Mucosa of descending colon (tissue), 3 donors: ENCODE data around the gene PPA1. TPM values are rescaled to one million over a fixed set of nuclear protein-coding genes. Genes with fewer than 3 reads are reported as not detected.
A peak's percentile ranks its signal among the peaks of the same experiment; 100 is the strongest.
"Not testable (repeated sequence)": the region's sequence is repeated elsewhere in the genome, so short reads cannot be mapped to it uniquely, and the experiment has no call there.

Experiments
- ATAC-seq: fragments of 200-7000 bp; cut with Tn5 transposase; one replicate; pipeline ENCODE4 v1.9.1; 2020; ENCODE audit warnings: mild to moderate bottlenecking, moderate library complexity
- DNase-seq, 3 donors: peaks; one replicate each; pipeline ENCODE4 v3.0.0-alpha.2; 2020
- H3K36me3 ChIP-seq: fragments of 200-600 bp; one replicate; pipeline ENCODE4 v1.8.0; 2021; ENCODE audit warnings: low read depth, mild to moderate bottlenecking
- H3K4me1 ChIP-seq: fragments of 200-600 bp; one replicate; pipeline ENCODE4 v1.8.0; 2021; ENCODE audit warnings: low read depth, mild to moderate bottlenecking
- H3K4me3 ChIP-seq: fragments of 200-600 bp; one replicate; pipeline ENCODE4 v1.8.0; 2021; ENCODE audit warnings: mild to moderate bottlenecking
- H3K9me3 ChIP-seq: fragments of 200-600 bp; one replicate; pipeline ENCODE4 v1.8.0; 2021; ENCODE audit warnings: mild to moderate bottlenecking
- intact Hi-C, 2 donors: fragments of 100-400 bp; cut with DNase I in 1 of 2; cut with micrococcal nuclease in 1 of 2; formaldehyde crosslinking; loops; one replicate each; pipeline versions ENCODE4 v1.11.0 to v1.11.1; 2022; cut with DNase I, micrococcal nuclease
- total RNA-seq, 3 donors: library from RNA; stranded (reverse); fragmentation: NEBNext Ultra II Directional in 2 of 3; extraction: Animal tissue kit (Norgen Biotek cat#: 25700) in 2 of 3; gene quantifications; one replicate each; pipeline versions ENCODE4 v1.2.1 to v1.2.4, GENCODE V29; 2021 to 2023
- TF ChIP-seq, protein P1 (sequence below): fragments of 200-600 bp; IDR thresholded peaks from one replicate; pipeline ENCODE4 v1.8.0; 2022; ENCODE audit warnings: antibody characterized with exemption, mild to moderate bottlenecking
- donor health status: DM: no; HTN: no; CAD: no; lungs with moderate emphysema.
- donor health status: DM: no; HTN: no; CAD: no.
- donor health status: DM: no; HTN: yes; CAD: no.

PPA1 gene
- total RNA-seq, 3 donors from 2014 or later = 97.1 to 166 (median 100) TPM

DNA sequence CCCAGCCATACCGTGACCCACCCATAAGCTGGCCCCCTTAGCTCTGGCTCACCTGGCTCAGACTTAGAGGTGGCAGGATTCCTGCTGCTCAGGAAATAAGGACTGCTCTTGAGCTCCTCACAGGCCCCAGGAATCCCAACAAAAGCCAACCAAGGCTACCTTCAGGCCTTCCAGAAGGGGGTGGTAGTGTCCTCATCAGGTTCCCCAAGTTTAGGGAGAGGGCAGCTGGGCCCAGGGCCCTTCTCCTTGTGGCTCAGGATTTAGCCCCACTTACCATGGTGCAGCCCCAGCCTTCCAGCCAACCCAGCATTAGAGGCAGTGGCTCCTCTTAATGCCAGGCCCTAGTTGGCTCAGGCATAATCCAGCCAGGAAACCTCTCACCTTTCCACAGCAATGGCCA is 27.0 kb upstream of the PPA1 start:
- Histone ChIP-seq H3K9me3 (no peaks in the 10 kb centered on the region), H3K36me3 (no peaks in the 10 kb centered on the region), H3K4me3 (no peak overlapping the region), H3K4me1 (peaks cover 11% of the 10 kb centered on the region)
- DNase-seq (no peak), ATAC-seq (no peak)
- TF ChIP-seq, protein P1, sequence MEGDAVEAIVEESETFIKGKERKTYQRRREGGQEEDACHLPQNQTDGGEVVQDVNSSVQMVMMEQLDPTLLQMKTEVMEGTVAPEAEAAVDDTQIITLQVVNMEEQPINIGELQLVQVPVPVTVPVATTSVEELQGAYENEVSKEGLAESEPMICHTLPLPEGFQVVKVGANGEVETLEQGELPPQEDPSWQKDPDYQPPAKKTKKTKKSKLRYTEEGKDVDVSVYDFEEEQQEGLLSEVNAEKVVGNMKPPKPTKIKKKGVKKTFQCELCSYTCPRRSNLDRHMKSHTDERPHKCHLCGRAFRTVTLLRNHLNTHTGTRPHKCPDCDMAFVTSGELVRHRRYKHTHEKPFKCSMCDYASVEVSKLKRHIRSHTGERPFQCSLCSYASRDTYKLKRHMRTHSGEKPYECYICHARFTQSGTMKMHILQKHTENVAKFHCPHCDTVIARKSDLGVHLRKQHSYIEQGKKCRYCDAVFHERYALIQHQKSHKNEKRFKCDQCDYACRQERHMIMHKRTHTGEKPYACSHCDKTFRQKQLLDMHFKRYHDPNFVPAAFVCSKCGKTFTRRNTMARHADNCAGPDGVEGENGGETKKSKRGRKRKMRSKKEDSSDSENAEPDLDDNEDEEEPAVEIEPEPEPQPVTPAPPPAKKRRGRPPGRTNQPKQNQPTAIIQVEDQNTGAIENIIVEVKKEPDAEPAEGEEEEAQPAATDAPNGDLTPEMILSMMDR = no peak
- intact Hi-C loops = no loop called here

DNA sequence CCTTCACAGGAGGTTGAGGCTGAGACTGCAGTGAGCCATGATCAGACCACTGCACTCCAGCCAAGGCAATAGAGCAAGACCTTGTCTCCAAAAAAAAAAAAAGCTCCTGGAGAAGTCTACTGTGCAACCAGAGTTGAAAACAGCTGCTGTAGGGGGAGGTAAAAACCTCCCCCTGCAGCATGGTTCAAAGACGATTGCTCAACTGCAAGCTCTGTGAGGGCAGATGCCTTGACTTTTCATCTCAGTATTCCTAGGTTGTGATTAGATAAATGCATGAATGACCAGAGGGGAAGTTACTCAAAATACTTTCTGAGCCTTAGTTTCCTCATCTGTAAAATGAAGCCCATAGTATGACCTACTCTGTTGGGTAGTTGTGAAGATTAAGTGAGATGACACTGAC is 25.0 kb upstream of the PPA1 start:
- Histone ChIP-seq H3K4me3 (no peak overlapping the region), H3K36me3 (no peaks in the 10 kb centered on the region), H3K4me1 (peaks cover 13% of the 10 kb centered on the region), H3K9me3 (no peaks in the 10 kb centered on the region)
- TF ChIP-seq, protein P1 = no peak
- DNase-seq (no peak), ATAC-seq (no peak)
- intact Hi-C loops = no loop called here

DNA sequence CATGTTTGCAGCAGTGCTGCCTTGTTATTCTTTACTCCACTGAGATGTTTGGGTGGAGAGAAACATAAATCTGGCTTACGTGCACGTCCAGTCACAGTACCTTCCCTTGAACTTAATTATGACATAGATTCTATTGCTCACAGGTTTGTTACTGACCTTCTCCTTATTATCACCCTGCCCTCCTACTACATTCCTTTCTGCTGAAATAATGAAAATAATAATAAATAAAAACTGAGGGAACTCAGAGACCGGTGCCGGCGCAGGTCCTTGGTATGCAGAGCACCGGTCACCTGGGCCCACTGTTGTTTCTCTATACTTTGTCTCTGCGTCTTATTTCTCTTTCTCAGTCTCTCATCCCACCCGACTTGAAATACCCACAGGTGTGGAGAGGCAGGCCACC is 24.6 kb upstream of the PPA1 start:
- ATAC-seq, intact Hi-C loops, H3K36me3 ChIP-seq, DNase-seq, H3K9me3 ChIP-seq, H3K4me3 ChIP-seq: not testable (repeated sequence)
- H3K4me1 ChIP-seq = peaks cover 13% of the 10 kb centered on the region

DNA sequence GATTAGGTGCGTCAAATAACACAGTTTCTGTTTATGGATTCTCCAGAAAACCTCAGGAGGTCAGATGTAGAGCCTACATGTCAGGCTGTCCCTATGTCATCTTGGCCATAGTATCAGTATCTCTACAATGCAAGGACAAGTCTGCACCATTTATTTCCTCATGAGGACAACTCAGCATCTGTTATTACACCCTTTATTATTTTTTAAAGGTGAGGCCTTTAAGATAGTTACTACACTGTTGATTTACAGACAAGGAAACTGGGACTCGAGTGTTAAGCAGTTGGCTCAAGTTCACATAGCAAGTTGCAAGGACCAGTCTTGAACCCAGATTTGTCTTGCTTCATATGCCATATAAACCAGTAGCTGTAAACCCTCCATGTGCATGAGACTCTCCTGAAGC is 23.2 kb upstream of the PPA1 start:
- H3K4me1 ChIP-seq = peaks cover 13% of the 10 kb centered on the region

DNA sequence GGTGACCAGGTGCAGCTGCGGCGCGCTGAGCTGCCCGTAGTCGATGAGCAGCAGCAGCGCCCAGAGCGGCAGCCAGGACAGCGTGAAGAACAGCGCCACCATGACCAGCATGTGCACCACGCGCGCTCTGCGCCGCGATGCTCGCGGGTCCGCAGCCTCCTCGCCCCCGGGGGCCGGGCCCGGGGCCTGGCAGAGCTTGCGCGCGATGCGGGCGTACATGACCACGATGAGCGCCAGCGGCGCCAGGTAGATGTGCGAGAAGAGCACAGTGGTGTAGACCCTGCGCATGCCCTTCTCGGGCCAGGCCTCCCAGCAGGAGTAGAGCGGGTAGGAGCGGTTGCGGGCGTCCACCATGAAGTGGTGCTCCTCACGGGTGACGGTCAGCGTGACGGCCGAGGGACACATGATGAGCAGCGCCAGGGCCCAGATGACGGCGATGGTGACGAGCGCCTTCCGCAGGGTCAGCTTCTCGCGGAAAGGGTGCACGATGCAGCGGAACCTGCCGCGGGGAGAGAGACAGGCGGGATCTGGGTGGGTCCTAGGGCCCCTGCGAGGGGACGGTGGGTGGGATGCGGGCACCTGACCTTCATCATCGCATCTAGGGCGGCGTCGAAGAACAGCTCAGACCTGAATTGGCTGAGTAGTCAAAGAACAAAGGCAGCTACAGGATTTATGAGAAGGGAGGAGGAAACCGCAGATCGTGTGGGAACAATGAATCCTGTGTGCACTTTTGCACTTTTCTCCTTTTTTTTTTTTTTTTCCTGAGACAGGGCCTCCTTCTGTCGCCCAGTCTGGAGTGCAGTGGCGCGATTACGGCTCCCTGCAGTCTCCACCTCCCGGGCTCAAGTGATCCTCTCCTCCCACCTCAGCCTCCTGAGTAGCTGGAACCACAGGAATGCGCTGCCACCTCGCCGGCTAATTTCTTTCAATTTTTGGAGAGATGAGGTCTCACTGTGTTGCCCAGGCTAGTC is 22.4 kb upstream of the PPA1 start:
- DNase-seq (peak; percentile 52 to 71 (median 53)), ATAC-seq (peak; percentile 86)
- Histone ChIP-seq H3K9me3 (no peaks in the 10 kb centered on the region), H3K4me3 (no peak overlapping the region), H3K36me3 (no peaks in the 10 kb centered on the region), H3K4me1 (peaks cover 13% of the 10 kb centered on the region)
- TF ChIP-seq, protein P1 = no peak
- intact Hi-C loops = no loop called here

More for the DNA sequence above, 23.2 kb upstream of the PPA1 start:
- TF ChIP-seq, protein P1 = no peak
- ATAC-seq (peak; percentile 56), DNase-seq (no peak)
- intact Hi-C loops = no loop called here
- no peaks in the 10 kb centered on the region for H3K36me3 ChIP-seq
- H3K9me3 ChIP-seq = no peaks in the 10 kb centered on the region
- no peak overlapping the region for H3K4me3 ChIP-seq

DNA sequence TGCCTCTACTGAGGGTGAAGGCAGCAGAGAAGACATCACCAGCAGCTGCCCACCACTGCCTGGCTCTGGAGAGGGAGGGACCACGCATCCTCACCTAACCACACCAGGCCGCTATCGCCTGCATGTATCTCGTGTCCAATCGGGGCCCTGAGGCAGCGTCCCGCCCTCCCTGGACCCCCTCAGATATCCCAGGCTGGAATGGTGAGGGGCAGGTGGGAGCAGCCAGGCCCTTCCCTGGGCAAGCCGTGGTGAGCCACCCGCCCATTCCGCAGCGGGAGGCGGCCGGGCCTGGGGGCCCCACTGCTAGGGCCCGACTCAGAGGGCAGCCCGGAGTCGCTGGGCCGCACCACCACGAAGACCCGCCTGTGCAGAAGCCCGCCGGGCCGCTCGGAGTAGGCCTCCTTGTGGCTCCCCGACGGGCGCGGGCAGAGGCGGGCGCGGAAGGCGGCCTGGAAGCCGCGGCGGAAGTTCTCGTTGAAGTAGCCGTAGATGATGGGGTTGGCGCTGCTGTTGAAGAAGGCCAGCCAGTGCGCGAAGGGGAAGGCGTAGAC is 21.6 kb upstream of the PPA1 start:
- no peak overlapping the region for H3K4me3 ChIP-seq
- H3K4me1 ChIP-seq = peaks cover 13% of the 10 kb centered on the region
- TF ChIP-seq, protein P1 = no peak
- intact Hi-C loops = no loop called here
- no peaks in the 10 kb centered on the region for H3K9me3 ChIP-seq
- no peaks in the 10 kb centered on the region for H3K36me3 ChIP-seq
- ATAC-seq (no peak), DNase-seq (no peak)
